Neural crest cell (in vitro differentiated cells): ENCODE results near the gene WDR1. TPM values are rescaled to one million over a fixed set of nuclear protein-coding genes. Genes with fewer than 3 reads are reported as not detected.

Source experiments
- DNase-seq: peaks from one replicate; pipeline ENCODE4 v3.0.0; 2021; ENCODE audit warnings: low read depth, mixed read lengths, low spot score
- H3K27ac Mint-ChIP-seq: one replicate; pipeline ENCODE4 v1.8.0; 2021; ENCODE audit warnings: mild to moderate bottlenecking, mixed read lengths; ENCODE audit not compliant: unreplicated experiment
- H3K27me3 Mint-ChIP-seq: 2 replicates; pipeline ENCODE4 v1.8.0; 2021; ENCODE audit warnings: low read depth, mild to moderate bottlenecking, mixed read lengths
- H3K36me3 Mint-ChIP-seq: 2 replicates; pipeline ENCODE4 v1.8.0; 2021; ENCODE audit warnings: low read depth, mild to moderate bottlenecking, mixed read lengths
- H3K4me1 Mint-ChIP-seq: 2 replicates; pipeline ENCODE4 v1.8.0; 2021; ENCODE audit warnings: mixed read lengths
- H3K4me3 Mint-ChIP-seq: one replicate; pipeline ENCODE4 v1.8.0; 2021; ENCODE audit warnings: mild to moderate bottlenecking, mixed read lengths
- H3K9me3 Mint-ChIP-seq: 2 replicates; pipeline ENCODE4 v1.8.0; 2021; ENCODE audit warnings: mixed read lengths
- total RNA-seq: library from RNA; stranded (reverse); gene quantifications from 2 replicates; pipeline ENCODE4 v1.2.1, GENCODE V29; 2021
- TF ChIP-seq, protein P1 (sequence below): fragments of 200-600 bp; sonication (generic); conservative IDR thresholded peaks from 2 replicates; pipeline ENCODE4 v1.5.0; 2021; ENCODE audit warnings: antibody characterized with exemption, mild to moderate bottlenecking

Gene WDR1
- total RNA-seq, 1 donor from 2014 or later = 154 TPM

DNA sequence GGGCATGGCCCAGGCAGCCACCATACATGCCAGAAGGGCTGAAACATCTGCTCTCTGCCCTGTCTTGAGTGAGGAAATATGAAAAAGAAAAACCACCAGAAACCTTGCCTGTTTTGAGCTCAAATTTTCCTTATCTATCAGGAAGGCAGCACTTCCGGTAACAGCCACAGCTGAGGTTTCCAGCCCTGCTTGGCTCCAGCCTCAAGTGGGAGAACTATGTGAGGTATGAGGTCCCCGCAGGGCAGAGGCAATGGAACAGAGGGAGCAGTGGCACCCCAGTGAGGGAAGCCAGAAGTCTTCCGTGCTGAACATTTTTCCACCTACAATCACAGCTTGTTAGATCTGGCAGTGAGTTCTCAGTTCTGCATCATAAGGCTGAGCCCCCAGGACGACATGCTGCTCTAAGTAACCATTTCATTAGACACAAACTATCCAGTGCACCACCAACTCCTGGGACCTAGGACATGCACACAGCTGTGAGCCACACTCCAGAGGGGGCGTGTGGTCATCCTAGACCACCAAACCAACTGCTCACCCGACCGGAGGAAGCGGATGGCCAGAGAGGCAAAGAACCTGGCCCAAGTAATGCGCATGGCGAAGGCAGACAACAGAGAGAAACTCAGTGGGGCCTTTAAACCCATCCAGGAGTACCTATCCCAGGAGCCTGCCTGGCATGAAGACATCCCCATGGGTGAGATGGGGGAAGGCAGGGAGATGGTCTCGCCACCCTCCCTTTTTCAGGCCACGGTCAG, 22.6 kb downstream of the WDR1 start:
- DNase-seq = no peak
- Mint-ChIP-seq H3K36me3 (no peaks in the 10 kb centered on the region), H3K27me3 (no peaks in the 10 kb centered on the region), H3K9me3 (no peaks in the 10 kb centered on the region), H3K4me3 (no peak overlapping the region), H3K4me1 (peaks cover 16% of the 10 kb centered on the region), H3K27ac (peak overlapping the region; percentile 54)
- TF ChIP-seq, protein P1, sequence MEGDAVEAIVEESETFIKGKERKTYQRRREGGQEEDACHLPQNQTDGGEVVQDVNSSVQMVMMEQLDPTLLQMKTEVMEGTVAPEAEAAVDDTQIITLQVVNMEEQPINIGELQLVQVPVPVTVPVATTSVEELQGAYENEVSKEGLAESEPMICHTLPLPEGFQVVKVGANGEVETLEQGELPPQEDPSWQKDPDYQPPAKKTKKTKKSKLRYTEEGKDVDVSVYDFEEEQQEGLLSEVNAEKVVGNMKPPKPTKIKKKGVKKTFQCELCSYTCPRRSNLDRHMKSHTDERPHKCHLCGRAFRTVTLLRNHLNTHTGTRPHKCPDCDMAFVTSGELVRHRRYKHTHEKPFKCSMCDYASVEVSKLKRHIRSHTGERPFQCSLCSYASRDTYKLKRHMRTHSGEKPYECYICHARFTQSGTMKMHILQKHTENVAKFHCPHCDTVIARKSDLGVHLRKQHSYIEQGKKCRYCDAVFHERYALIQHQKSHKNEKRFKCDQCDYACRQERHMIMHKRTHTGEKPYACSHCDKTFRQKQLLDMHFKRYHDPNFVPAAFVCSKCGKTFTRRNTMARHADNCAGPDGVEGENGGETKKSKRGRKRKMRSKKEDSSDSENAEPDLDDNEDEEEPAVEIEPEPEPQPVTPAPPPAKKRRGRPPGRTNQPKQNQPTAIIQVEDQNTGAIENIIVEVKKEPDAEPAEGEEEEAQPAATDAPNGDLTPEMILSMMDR = no peak

DNA sequence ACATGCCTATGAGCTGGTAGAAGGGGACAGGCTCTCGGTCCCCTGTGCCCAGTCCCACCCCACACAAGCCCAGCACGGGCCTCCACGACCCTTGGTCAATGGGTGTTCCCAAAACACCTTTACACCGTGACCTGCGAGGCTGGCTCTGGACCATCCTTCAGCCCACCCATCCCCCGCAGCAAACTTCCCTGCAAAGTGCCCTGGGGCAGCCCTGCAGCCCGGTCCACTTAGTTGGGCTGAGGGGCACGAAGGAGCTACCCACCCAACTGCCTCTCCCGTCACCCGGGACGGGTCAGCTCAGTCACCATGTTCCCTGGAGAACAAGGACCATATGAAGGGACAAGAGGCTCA, 23.4 kb downstream of the WDR1 start:
- no peaks in the 10 kb centered on the region for H3K36me3 Mint-ChIP-seq
- H3K27ac Mint-ChIP-seq = no peak overlapping the region

DNA sequence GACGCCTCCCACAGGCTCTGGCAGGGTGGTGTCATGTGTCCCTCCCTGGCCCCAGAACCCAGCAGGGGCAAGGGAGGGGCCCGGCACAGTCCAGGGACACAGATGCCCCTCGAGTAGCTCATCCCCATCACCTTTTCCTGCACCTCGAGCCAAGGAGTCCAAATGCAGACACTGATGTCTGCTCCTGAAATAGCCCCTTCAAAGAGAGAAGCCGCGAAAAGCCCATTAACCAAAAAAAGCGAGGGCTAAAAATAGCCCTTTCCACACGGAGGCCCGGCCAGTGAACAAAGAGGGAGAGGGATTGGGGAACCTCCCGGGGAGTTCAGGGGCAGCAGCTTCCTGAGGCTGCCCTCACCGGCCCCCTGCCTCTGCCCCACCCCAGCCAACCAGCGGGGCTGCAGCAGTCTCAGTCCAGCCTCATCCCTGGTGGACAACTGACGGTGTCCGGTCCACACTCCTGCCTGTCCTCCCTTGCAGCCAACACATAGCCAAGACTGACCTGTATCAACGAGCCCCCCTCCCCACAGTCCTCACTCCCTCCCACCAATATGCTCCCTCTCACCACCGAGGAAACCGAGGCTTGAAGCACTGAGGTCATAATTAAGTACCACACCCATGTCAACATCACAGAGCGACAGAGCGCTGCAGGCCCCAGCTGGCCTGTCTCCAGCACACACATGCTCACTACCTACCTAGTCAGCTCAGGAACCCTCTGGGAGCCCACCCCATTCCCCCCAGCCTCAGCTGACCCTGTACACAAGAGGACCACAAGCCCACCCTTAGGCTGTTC, 23.9 kb downstream of the WDR1 start:
- H3K9me3 Mint-ChIP-seq = no peaks in the 10 kb centered on the region
- no peak overlapping the region for H3K27ac Mint-ChIP-seq
- H3K36me3 Mint-ChIP-seq = no peaks in the 10 kb centered on the region
- no peaks in the 10 kb centered on the region for H3K27me3 Mint-ChIP-seq
- peaks cover 16% of the 10 kb centered on the region for H3K4me1 Mint-ChIP-seq
- H3K4me3 Mint-ChIP-seq = no peak overlapping the region
- DNase-seq = no peak
- TF ChIP-seq, protein P1 = no peak

More for the DNA sequence above, 23.4 kb downstream of the WDR1 start:
- H3K27me3 Mint-ChIP-seq = no peaks in the 10 kb centered on the region
- no peaks in the 10 kb centered on the region for H3K9me3 Mint-ChIP-seq
- TF ChIP-seq, protein P1 = no peak
- no peak for DNase-seq
- H3K4me1 Mint-ChIP-seq = peaks cover 16% of the 10 kb centered on the region
- H3K4me3 Mint-ChIP-seq = no peak overlapping the region

DNA sequence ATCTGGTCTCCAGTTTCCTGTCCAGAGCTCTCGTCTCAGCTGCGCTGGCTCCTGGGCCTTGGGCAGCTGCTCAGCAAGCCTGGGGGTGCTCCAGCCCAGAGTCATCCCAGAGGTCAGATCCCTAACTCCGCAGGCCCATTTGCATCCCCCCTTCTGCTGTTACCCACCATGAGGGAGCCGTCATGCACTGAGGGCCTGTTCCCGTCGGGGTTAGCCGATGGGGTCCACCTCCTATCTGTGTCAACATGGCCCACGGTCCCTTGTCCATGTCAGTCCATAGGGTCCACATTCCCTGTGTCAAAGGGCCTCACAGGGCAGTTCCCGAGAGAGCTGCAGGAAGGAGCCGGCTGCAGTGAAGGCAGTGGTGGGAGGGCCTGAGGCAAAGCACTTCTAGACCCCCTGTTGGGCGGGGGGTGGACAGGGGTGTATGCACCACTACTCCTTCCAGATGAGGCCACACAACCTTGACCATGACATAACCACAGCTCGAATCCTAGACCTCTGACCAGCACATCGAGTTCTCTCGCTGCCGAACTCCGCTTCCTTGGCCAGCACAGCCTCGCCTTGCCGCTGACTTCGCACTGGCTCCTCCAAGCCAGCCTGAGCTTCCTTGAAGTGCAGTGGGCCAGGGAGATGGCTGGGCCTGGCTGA, 24.9 kb downstream of the WDR1 start:
- H3K27me3 Mint-ChIP-seq = no peaks in the 10 kb centered on the region
- H3K4me3 Mint-ChIP-seq = no peak overlapping the region
- TF ChIP-seq, protein P1 = no peak
- peak overlapping the region; percentile 71 for H3K27ac Mint-ChIP-seq
- DNase-seq = no peak
- no peaks in the 10 kb centered on the region for H3K36me3 Mint-ChIP-seq
- H3K4me1 Mint-ChIP-seq = peaks cover 16% of the 10 kb centered on the region
- H3K9me3 Mint-ChIP-seq = no peaks in the 10 kb centered on the region

DNA sequence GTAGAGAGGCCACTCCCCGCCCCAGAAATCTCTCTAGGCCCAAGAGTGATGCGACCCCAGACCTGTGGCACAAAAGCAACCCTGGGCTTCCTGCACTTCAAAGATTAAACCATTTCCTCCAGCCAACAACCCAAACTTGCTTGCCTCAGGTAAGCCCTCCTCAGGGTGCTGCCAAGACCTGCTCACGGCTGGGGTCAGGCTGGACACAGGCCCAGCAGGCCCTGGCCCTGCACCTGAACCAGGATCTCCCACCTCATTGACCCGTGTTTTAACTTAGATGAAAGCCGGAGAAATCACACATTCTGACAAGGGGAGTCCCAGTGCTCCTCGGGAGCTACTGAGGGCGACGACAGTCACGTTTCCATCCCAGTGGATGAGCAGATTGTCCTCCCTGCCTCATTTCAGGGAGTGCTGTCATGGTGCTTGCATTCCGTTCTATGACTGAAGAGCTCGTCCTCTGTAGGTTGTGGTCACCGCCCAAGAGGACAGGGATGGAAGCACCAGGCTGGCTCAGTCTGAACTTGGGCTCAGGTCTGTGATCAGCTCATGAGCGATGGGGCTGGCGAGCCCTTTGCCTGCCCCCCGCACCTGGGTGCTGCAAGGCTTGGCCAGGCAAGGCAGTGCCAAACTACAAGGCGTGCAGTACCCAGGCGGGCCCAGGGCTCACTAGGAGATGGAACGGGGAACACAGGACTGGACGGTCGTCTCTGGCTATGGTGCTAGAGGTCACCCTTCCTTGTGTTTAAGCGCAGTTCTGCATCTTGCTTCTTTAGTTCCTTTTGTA, 25.9 kb downstream of the WDR1 start:
- Mint-ChIP-seq H3K27ac (no peak overlapping the region), H3K36me3 (no peaks in the 10 kb centered on the region)

More for the DNA sequence above, 25.9 kb downstream of the WDR1 start:
- TF ChIP-seq, protein P1 = no peak
- no peaks in the 10 kb centered on the region for H3K9me3 Mint-ChIP-seq
- no peak overlapping the region for H3K4me3 Mint-ChIP-seq
- H3K4me1 Mint-ChIP-seq = peaks cover 16% of the 10 kb centered on the region
- no peaks in the 10 kb centered on the region for H3K27me3 Mint-ChIP-seq
- DNase-seq = no peak
